Activated B cell treated with CpG ODN at 0.5 μM for 24 hours (primary cell): ENCODE data around the gene LHFPL6. TPM values are rescaled to one million over a fixed set of nuclear protein-coding genes. Genes with fewer than 3 reads are reported as not detected.

Experiments used
- ATAC-seq: fragments of 200-7000 bp; cut with Tn5 transposase; one replicate; pipeline ENCODE4 v1.10.0; 2021; ENCODE audit warnings: low read depth, mild to moderate bottlenecking, moderate library complexity
- CTCF ChIA-PET: fragments of 350-600 bp; sonication (Branson Sonifier 250); formaldehyde crosslinking; loops from one replicate; lab custom pipeline; 2021; ENCODE audit warnings: antibody characterized with exemption; lab: Charles Lee
- POLR2A ChIA-PET: fragments of 350-600 bp; sonication (Branson Sonifier 250); formaldehyde crosslinking; loops from one replicate; lab custom pipeline; 2021; ENCODE audit warnings: antibody characterized with exemption; lab: Charles Lee
- DNase-seq: peaks from one replicate; pipeline ENCODE4 v3.0.0; 2022
- H3K27ac Mint-ChIP-seq: one replicate; pipeline ENCODE4 v1.8.0; 2020; ENCODE audit warnings: mixed read lengths
- H3K27me3 Mint-ChIP-seq: one replicate; pipeline ENCODE4 v1.8.0; 2021; ENCODE audit warnings: mixed read lengths
- H3K36me3 Mint-ChIP-seq: one replicate; pipeline ENCODE4 v1.8.0; 2021; ENCODE audit warnings: low read depth, mixed read lengths
- H3K4me1 Mint-ChIP-seq: one replicate; pipeline ENCODE4 v1.8.0; 2021; ENCODE audit warnings: mixed read lengths
- H3K4me3 Mint-ChIP-seq: one replicate; pipeline ENCODE4 v1.8.0; 2020; ENCODE audit warnings: mild to moderate bottlenecking, mixed read lengths
- H3K9me3 Mint-ChIP-seq: one replicate; pipeline ENCODE4 v1.8.0; 2020; ENCODE audit warnings: mixed read lengths
- CTCF ChIP-seq: fragments of 200-600 bp; IDR thresholded peaks from one replicate; pipeline ENCODE4 v1.8.0; 2022; ENCODE audit warnings: antibody characterized with exemption, mild to moderate bottlenecking
- intact Hi-C: fragments of 100-400 bp; cut with micrococcal nuclease; formaldehyde crosslinking; loops from one replicate; pipeline ENCODE4 v1.15.1; 2024
- total RNA-seq: library from RNA; stranded (reverse); gene quantifications from 2 replicates; pipeline ENCODE4 v1.2.3, GENCODE V29; 2022

The LHFPL6 gene
- total RNA-seq, 1 donor from 2014 or later: 0.13 TPM

GRCh38 chr13:39484506-39485313 is 118.3 kb downstream of the LHFPL6 start:
- intact Hi-C loops: no loop called here
- no peak overlapping the region for H3K4me3 Mint-ChIP-seq
- no peak for DNase-seq
- H3K4me1 Mint-ChIP-seq: no peaks in the 10 kb centered on the region
- ChIA-PET POLR2A (no interaction called here), CTCF (no interaction called here)
- no peak for ATAC-seq
- H3K9me3 Mint-ChIP-seq: no peaks in the 10 kb centered on the region
- no peak for TF ChIP-seq CTCF
- H3K27me3 Mint-ChIP-seq: no peaks in the 10 kb centered on the region
- H3K27ac Mint-ChIP-seq: no peak overlapping the region
- no peaks in the 10 kb centered on the region for H3K36me3 Mint-ChIP-seq

GRCh38 chr13:39483326-39483725 is 119.7 kb downstream of the LHFPL6 start:
- H3K27ac Mint-ChIP-seq: no peak overlapping the region
- TF ChIP-seq CTCF: no peak
- CTCF ChIA-PET: no interaction called here

GRCh38 chr13:39481491-39481890 is 121.5 kb downstream of the LHFPL6 start:
- no peaks in the 10 kb centered on the region for H3K36me3 Mint-ChIP-seq
- DNase-seq (no peak), ATAC-seq (no peak)
- TF ChIP-seq CTCF: no peak
- no peak overlapping the region for H3K27ac Mint-ChIP-seq
- ChIA-PET CTCF (no interaction called here), POLR2A (no interaction called here)
- no peaks in the 10 kb centered on the region for H3K4me1 Mint-ChIP-seq
- H3K27me3 Mint-ChIP-seq: peaks cover 2% of the 10 kb centered on the region
- H3K4me3 Mint-ChIP-seq: no peak overlapping the region
- H3K9me3 Mint-ChIP-seq: no peaks in the 10 kb centered on the region
- intact Hi-C loops: no loop called here

More at GRCh38 chr13:39483326-39483725, 119.7 kb downstream of the LHFPL6 start:
- Mint-ChIP-seq H3K9me3 (no peaks in the 10 kb centered on the region), H3K4me1 (no peaks in the 10 kb centered on the region), H3K4me3 (no peak overlapping the region), H3K27me3 (no peaks in the 10 kb centered on the region), H3K36me3 (no peaks in the 10 kb centered on the region)
- intact Hi-C loops: no loop called here
- POLR2A ChIA-PET: interaction anchor here (0.6 kb wide), 1 partner anchor 287 kb away, joined by 3 read pairs; no protein-coding TSS in a partner anchor
- ATAC-seq (no peak), DNase-seq (no peak)

GRCh38 chr13:39474600-39474999 is 128.4 kb downstream of the LHFPL6 start:
- Mint-ChIP-seq H3K27ac (no peak overlapping the region), H3K9me3 (no peaks in the 10 kb centered on the region), H3K27me3 (peaks cover 2% of the 10 kb centered on the region), H3K4me3 (no peak overlapping the region), H3K4me1 (no peaks in the 10 kb centered on the region), H3K36me3 (no peaks in the 10 kb centered on the region)
- DNase-seq (no peak), ATAC-seq (no peak)
- TF ChIP-seq CTCF: no peak
- ChIA-PET POLR2A (no interaction called here), CTCF (no interaction called here)
- intact Hi-C loops: no loop called here

GRCh38 chr13:39469676-39470075 is 133.3 kb downstream of the LHFPL6 start:
- Mint-ChIP-seq H3K4me3 (no peak overlapping the region), H3K9me3 (no peaks in the 10 kb centered on the region), H3K27me3 (no peaks in the 10 kb centered on the region), H3K27ac (no peak overlapping the region), H3K4me1 (no peaks in the 10 kb centered on the region), H3K36me3 (no peaks in the 10 kb centered on the region)
- ChIA-PET CTCF (no interaction called here), POLR2A (no interaction called here)
- DNase-seq (no peak), ATAC-seq (no peak)
- TF ChIP-seq CTCF: no peak
- intact Hi-C loops: no loop called here
